NT2/D1 (cell line): Measurements from ENCODE around the gene KRTAP20-3.

Experiments used
- YY1 ChIP-seq: IDR thresholded peaks from 2 replicates; pipeline ENCODE4 v1.6.1; 2011; ENCODE audit not compliant: insufficient read length, insufficient read depth
- ZNF274 ChIP-seq: IDR thresholded peaks from 2 replicates; pipeline ENCODE4 v1.6.1; 2011; ENCODE audit warnings: mild to moderate bottlenecking, low read depth, low read length

- TF ChIP-seq ZNF274 (no peak), YY1 (no peak)
These were observed 17.1 kb upstream of the KRTAP20-3 start for GRCh38 chr21:30625449-30626165.
